H4 (cell line): Measurements from ENCODE around the gene GNPTAB. TPM values are rescaled to one million over a fixed set of nuclear protein-coding genes. Genes with fewer than 3 reads are reported as not detected.

Source experiments
- DNase-seq: peaks from one replicate; pipeline ENCODE4 v3.0.0-alpha.2; 2015; ENCODE audit warnings: low spot score
- total RNA-seq: library from RNA; depleted of rRNA; stranded (reverse); fragments of >200 nt; shearing (Covaris generic); gene quantifications from 2 replicates; pipeline ENCODE4 v1.2.3, GENCODE V29; 2014; rRNA removed

Gene GNPTAB
- total RNA-seq, 1 experiment from 2014 or later, result 18.4 TPM

- no peak for DNase-seq
Observed at GRCh38 chr12:101696251-101697196, 134.2 kb downstream of the GNPTAB start.

DNA sequence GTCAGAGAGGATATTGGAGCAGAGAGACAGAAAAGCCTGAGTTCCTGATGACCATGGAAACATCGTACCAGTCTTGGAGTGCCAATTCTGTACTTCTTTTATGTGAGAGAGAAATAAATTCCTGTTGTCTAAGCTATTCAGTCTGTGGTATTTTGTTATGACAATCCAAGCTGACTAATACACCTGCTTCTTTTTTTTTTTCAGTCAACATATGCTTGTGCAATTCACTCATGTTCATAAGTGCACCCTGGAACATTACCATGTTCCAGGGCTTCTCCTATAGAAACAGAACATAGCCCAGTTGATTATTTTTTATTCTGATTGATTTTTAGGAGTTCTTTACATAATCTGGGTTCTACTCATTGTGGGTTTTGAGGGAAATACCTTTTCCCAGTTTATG, 135.1 kb downstream of the GNPTAB start:
- no peak for DNase-seq

Other genes with a start within 250 kb of the GNPTAB start
- gene MYBPC1, start 236.0 kb downstream of the GNPTAB start, total RNA-seq, result not detected in 2 replicates
- gene CHPT1, start 133.3 kb downstream of the GNPTAB start, total RNA-seq, result 57.1 and 58.9 TPM in 2 replicates
- not detected in 2 replicates for gene SYCP3, start 91.5 kb downstream of the GNPTAB start, total RNA-seq
- 16.9 and 29.0 TPM in 2 replicates for gene DRAM1, start 46.6 kb upstream of the GNPTAB start, total RNA-seq
- gene WASHC3, start 231.0 kb upstream of the GNPTAB start, total RNA-seq, result 72.6 and 79.8 TPM in 2 replicates